GM12891 (cell line): ENCODE data around the gene PIP4K2A.
"Not testable (repeated sequence)": the region's sequence is repeated elsewhere in the genome, so short reads cannot be mapped to it uniquely, and the experiment has no call there.

Source experiments
- DNase-seq: peaks from one replicate; pipeline ENCODE4 v3.0.0; 2011; ENCODE audit warnings: low spot score; ENCODE audit not compliant: insufficient read length
- FAIRE-seq: peaks from 2 replicates; lab custom pipeline; 2011; peaks lifted over from hg19 to GRCh38; lab: Jason Lieb, UNC
- PAX5 ChIP-seq: IDR thresholded peaks from 2 replicates; pipeline ENCODE4 v1.6.1; 2011; ENCODE audit warnings: low read length, moderate library complexity, mild to moderate bottlenecking; ENCODE audit not compliant: insufficient read depth, severe bottlenecking
- POLR2A ChIP-seq: IDR thresholded peaks from 2 replicates; pipeline ENCODE4 v1.6.1; 2011; ENCODE audit warnings: low read depth, low read length, control low read depth
- POLR2AphosphoS5 ChIP-seq: IDR thresholded peaks from 2 replicates; pipeline ENCODE4 v1.6.1; 2011; ENCODE audit warnings: low read depth, low read length, control low read depth
- POU2F2 ChIP-seq: IDR thresholded peaks from 2 replicates; pipeline ENCODE4 v1.6.1; 2011; ENCODE audit warnings: low read depth, mild to moderate bottlenecking, control low read depth, low read length, moderate library complexity
- SPI1 ChIP-seq: IDR thresholded peaks from 2 replicates; pipeline ENCODE4 v1.6.1; 2011; ENCODE audit warnings: low read depth, low read length, control low read depth
- TAF1 ChIP-seq: IDR thresholded peaks from 2 replicates; pipeline ENCODE4 v1.6.1; 2011; ENCODE audit warnings: low read depth, low read length, control low read depth

PIP4K2A gene

GRCh38 chr10:22742678-22743077 is 28.3 kb upstream of the PIP4K2A start:
- DNase-seq = no peak
- FAIRE-seq = peak; percentile 86
- TF ChIP-seq SPI1 (0 out of 2 replicates have a peak, but pooled peaks have one; percentile 7), POLR2AphosphoS5 (no peak)

DNA sequence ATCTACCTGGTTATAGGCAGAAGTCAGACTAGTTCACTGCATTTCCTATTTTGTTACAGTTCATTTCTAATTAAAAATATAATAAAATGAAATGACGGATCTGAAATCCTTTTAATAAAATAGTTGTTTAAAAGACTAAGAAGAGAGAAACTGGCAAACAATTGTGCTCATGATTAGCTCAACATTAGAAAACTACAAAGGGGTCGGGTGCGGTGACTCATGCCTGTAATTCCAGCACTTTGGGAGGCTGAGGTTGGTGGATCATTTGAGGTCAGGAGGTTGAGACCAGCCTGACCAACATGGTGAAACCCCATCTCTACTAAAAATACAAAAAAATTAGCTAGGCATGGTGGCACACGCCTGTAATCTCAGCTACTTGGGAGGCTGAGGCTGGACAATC is 27.3 kb upstream of the PIP4K2A start:
- DNase-seq, FAIRE-seq: not testable (repeated sequence)

DNA sequence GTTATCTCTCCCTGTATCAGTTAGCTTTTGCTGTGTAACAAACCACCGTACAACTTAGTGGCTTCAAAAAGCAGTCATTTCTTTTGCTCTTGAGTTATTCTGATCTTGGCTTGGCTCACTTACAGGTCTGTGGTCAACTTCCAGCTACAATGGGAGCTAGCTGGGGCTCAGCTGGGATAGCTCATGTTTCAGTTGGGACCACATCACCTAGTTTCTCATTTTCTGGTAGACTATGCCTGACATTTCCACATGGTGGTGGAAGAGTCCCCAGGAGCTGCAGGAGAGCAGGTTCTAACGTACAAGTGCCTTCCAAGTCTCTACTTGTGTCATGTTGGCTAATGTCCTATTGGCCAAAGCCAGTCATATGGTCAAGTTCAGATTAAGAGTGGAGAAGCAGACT is 25.8 kb upstream of the PIP4K2A start:
- FAIRE-seq (no peak), DNase-seq (no peak)
- no peak for TF ChIP-seq TAF1

- no peak for DNase-seq
- no peak for FAIRE-seq
Observed at GRCh38 chr10:22737587-22737986, 23.2 kb upstream of the PIP4K2A start.

GRCh38 chr10:22736134-22736533 is 21.8 kb upstream of the PIP4K2A start:
- no peak for FAIRE-seq
- TF ChIP-seq TAF1 (no peak), POLR2AphosphoS5 (no peak), SPI1 (no peak), POU2F2 (no peak), PAX5 (no peak), POLR2A (no peak)
- DNase-seq = no peak

More at GRCh38 chr10:22737587-22737986, 23.2 kb upstream of the PIP4K2A start:
- TF ChIP-seq POU2F2 = no peak
- TF ChIP-seq SPI1 = no peak
- no peak for TF ChIP-seq PAX5
- TF ChIP-seq TAF1 = no peak
- TF ChIP-seq POLR2A = no peak
- no peak for TF ChIP-seq POLR2AphosphoS5

- DNase-seq = no peak
- TF ChIP-seq PAX5 (no peak), POU2F2 (no peak), POLR2AphosphoS5 (no peak), POLR2A (no peak), SPI1 (no peak), TAF1 (no peak)
- FAIRE-seq = no peak
Observed at GRCh38 chr10:22733992-22734391, 19.6 kb upstream of the PIP4K2A start.

GRCh38 chr10:22727663-22728062 is 13.3 kb upstream of the PIP4K2A start:
- no peak for TF ChIP-seq PAX5
- TF ChIP-seq POU2F2 = no peak
- TF ChIP-seq POLR2A = no peak
- TF ChIP-seq POLR2AphosphoS5 = no peak
- no peak for TF ChIP-seq SPI1
- TF ChIP-seq TAF1 = no peak
- DNase-seq (no peak), FAIRE-seq (peak; percentile 51)

DNA sequence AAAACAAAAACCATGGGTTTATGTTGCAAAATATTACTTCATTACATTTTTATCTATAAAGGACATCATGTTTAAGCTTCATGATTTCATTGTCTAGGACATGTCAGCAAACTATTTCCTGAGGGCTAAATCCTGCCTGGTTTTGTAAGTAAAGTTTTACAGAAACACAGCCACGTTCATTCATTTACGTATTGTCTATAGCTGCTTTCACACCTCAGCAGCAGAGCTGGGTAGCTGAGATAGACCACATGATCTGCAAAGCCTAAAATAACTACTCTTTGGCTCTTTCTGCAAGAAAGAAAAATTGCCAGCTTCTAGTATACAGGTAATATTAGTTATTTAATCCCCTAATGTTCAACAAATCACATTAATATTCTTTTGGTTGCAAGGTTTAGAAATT is 12.7 kb upstream of the PIP4K2A start:
- DNase-seq (no peak), FAIRE-seq (peak; percentile 72)
- no peak for TF ChIP-seq TAF1

DNA sequence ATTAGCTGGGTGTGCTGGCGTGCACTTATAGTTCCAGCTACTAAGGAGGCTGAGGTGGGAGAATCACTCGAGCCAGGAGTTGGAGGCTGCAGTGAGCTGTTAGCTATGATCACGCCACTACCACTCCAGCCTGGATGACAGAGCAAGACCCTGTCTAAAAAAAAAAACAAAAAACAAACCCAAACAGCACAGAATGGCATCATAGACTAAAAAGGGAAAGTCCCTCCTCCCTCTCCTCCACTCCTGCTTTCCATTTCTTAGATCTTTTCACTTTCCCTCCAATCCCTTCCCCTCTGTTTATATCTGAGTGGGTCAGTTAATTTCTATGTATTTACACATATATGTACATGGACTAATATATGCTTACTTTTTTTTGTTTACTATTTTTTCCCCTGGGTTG is 10.4 kb upstream of the PIP4K2A start:
- FAIRE-seq = no peak
- no peak for DNase-seq
- TF ChIP-seq POU2F2 = no peak
- no peak for TF ChIP-seq SPI1
- no peak for TF ChIP-seq POLR2A
- TF ChIP-seq TAF1 = no peak

DNA sequence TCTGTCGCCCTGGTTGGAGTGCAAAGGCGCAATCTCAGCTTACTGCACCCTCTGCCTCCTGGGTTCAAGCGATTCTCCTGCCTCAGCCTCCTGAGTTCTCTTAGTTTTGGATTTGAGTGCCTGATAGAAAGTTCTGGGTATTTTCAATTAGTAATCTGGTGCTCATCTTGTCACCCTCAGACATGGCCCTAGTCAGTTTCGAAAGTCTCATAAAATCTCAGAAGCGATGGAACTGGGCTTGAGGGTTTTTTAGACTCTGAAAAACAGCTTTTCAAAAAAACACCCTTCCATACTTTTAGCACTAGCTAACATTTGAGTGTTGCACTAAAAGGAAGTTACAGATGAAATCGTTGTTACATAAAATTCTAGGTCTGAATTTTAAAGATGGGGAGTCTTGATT is 9.4 kb upstream of the PIP4K2A start:
- FAIRE-seq = no peak
- DNase-seq = no peak
- TF ChIP-seq SPI1 (no peak), TAF1 (no peak), POLR2AphosphoS5 (no peak), PAX5 (no peak), POU2F2 (no peak), POLR2A (no peak)

GRCh38 chr10:22723343-22723779 is 9.0 kb upstream of the PIP4K2A start:
- FAIRE-seq = peak; percentile 94
- TF ChIP-seq POU2F2 (peak; percentile 88), SPI1 (peak; percentile 100), POLR2A (no peak), PAX5 (peak; percentile 7), TAF1 (0 out of 2 replicates have a peak, but pooled peaks have one; percentile 21), POLR2AphosphoS5 (no peak)

GRCh38 chr10:22722626-22723169 is 8.3 kb upstream of the PIP4K2A start:
- TF ChIP-seq POLR2A = no peak
- TF ChIP-seq TAF1 = no peak
- no peak for TF ChIP-seq SPI1
- no peak for TF ChIP-seq POU2F2
- no peak for TF ChIP-seq PAX5
- no peak for TF ChIP-seq POLR2AphosphoS5
- FAIRE-seq (peak; percentile 51), DNase-seq (no peak)

More at GRCh38 chr10:22723343-22723779, 9.0 kb upstream of the PIP4K2A start:
- DNase-seq = no peak
